Measurements from ENCODE around the gene FHAD1.

Gene FHAD1

DNA sequence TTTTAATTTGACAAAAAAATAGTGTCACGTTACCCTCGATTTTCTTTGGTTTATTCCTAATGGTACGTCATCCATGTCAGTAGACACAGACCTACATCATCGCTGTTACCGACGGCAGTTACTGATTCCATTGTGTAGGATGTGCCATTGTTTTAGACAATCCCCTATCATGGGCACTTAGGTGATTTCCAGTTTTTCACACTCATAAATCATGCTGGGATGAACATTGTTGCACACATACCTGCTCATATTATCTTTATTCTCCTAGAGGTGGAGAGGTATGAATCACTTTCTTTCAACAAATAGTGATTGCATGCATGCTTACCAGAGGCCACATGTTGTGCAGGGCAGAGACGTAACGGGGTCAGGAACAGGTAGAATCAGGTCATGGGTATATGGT lies 83.0 kb downstream of the FHAD1 start:
- no peak for ATAC-seq

DNA sequence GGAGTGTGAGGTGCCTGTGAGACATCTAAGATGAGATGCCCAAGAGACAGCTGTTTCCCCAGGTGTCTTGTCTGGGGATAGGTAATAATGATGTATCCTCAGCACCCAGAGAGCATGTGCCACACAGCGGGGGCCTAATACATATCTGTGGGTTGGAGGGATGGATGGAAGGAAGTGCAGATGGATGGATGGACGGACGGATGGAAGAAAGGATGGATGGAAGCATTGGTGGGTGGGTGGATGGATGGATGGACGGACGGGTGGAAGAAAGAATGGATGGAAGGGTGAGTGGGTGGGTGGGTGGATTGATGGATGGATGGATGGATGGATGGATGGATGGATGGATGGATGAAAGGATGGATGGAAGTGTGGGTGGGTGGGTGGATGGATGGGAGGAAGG lies 84.2 kb downstream of the FHAD1 start:
- ATAC-seq, result no peak

DNA sequence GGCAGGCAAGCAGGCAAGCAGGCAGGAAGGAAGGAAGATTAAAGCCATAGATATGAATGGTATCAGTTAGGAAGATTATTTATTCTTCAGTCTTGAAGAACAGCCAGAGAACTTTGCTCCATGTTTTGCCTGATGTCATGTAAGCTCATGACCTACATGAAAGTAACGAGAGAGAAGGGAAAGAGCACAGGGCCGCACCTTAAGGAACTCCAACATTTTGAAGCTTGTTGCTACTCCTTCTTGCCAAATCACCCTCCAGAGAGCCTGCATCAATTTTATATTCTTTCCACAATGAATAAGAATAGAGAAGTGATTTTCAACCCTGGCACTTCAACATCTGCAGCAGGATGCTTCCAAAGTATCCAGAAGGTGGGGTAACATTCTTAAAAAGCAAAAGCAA lies 84.7 kb downstream of the FHAD1 start:
- ATAC-seq, result no peak

DNA sequence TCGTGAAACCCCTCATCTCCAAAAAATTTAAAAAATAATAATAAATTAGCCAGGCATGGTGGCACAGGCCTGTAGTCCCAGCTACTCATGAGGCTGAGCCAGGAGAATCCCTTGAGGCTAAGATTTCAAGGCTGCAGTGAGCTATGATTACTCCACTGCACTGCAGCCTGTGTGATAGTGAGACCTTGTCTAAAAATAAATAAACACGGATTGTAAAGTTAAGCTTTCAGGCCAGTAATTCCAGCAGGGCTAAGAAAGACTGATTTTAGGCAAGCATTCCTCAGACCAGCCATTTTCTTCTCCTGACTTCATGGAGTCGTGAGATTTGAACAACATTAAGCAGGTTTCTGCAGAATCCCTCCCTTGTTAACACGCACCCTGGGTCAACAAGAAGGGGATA lies 85.5 kb downstream of the FHAD1 start:
- no peak for ATAC-seq

DNA sequence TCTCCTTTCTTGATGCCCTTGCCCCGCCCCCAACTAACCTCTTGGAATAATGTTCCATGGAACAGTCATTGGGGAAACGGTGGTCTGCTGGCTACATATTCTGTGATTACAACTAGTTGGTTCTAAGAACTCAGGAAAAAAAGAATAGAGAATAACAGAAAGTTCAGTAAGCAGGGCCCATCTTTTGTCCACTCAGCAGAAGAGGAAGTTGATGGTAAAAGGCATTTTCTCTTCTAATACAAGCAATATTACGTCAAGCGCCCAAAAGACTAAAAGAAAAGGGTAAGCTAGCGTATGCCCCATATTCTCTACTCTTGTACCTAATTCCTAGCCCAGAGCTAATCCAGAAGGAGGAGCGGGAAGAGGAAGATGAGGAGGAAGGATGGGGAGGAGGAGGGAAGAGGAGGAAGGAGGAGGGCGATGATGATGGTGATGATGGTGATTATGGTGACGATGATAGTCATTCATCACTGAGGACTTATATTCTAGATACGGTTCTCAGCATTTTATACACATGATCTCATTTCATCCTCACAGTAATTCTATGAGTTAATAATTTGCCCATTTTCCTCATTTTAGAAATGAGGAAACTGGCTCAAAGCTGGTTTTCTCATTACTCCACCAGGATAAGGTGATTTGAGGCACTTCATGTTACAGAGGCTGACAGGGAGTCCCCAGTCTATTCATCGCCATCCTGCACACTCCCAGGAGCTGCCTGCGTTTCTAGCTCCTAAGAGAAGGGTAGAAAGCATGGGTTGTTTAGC lies 86.1 kb downstream of the FHAD1 start:
- no peak for ATAC-seq

DNA sequence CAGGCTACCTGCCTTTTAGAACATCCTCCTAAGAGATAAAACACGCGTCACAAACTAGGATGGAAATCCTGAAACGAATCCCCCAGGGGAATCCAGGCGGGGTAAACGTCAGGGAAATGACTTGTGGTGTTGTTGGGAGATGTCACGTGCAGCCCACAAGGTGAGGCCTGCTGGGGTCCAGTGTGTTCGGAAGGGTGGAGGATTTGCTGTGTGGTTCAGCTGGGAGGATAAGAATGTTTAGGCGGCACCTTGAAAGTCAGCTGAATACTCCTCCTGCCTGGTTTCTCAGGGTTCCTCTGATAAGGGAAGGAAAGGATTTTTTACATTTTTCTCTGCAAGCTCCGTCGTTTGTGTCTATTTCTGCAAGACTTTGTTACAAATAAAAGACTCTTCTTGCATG lies 88.0 kb downstream of the FHAD1 start:
- ATAC-seq, result no peak

DNA sequence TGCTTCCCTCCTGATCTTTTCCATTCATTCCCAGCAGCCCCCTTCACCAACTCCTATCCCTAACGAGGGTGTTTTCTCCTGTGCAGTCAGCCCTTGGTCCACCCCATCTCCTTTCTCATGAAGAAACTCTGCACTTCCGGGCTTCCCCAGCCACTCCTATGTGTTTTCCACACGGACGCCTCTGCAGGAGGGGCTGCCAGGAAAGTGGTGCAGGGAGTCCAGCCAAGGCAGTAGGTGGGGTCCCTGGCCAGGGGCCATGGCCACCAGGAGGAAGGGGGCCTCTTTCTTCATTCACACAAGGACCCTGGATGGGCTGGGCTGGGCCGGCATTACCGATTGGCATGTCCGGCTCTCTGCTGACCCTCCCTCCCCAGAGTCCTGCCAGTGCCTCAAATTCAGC lies 89.8 kb downstream of the FHAD1 start:
- no peak for ATAC-seq

DNA sequence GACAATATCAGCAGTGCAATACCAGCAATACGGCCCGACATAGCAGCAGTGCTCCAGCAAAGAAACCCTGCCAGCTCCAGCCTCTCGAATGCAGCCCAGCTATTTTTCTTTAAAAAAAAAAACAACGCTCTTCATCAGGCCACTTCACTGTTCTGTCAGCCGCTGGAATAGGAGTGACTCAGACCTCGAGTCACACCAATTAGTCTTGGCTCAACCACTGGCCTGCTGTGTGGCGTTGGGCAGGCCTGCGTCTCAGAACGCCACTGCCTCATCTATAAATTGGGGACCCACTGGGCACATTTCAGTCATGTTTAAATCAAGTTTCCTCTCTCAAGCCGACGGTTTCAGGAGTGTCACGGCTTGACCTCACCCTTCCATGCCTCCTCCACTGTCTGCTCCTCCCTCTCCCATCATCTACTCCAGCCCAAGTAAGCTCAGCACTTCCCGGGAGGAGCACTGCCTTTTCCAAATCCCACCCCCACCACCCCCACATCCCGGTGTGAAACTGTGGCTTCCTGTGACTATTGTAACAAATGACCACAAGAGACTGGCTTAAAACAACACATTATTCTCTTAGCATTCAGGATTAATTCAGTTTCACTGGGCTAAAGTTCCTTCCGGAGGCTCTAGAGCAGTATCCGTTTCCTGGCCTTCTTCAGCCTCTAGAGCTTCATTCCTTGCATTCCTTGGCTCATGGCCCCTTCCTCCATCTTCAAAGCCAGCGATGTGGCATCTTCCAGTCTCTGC lies 90.8 kb downstream of the FHAD1 start:
- no peak for ATAC-seq

DNA sequence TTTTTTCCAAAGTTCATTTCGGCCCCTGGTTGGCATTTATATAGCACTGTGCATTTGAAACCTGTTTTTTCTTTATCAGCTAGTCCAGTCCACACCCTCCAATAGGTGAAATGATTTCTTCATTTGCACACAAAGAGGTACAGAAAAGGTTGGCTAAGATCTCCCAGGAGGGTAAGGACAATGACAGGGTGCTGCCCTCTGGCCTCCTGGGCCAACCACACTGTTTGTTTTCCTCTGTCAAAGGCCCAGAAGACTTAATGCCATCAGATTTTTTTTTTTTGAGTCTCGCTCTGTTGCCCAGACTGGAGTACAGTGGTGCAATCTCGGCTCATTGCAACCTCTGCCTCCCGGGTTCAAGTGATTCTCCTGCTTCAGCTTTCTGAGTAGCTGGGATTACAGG lies 92.5 kb downstream of the FHAD1 start:
- ATAC-seq, result no peak

DNA sequence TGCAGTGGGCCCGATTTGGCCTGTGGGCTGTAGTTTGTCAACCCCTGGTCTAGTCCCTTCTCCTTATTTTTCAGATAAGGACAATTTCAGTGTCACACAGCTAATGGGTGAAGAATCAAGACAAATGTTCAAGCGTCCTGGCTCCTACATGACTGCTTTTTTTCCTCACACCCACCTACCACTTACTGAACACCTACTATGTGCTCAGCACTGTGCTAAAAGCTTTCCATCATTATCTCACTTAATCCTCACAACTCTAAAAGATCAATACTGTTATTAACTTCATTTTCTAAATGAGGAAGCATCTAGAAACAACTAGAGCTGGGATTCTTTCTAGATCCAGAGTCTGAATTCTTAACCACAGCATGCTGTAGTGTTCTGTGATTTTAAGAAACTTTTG lies 94.2 kb downstream of the FHAD1 start:
- ATAC-seq, result no peak

DNA sequence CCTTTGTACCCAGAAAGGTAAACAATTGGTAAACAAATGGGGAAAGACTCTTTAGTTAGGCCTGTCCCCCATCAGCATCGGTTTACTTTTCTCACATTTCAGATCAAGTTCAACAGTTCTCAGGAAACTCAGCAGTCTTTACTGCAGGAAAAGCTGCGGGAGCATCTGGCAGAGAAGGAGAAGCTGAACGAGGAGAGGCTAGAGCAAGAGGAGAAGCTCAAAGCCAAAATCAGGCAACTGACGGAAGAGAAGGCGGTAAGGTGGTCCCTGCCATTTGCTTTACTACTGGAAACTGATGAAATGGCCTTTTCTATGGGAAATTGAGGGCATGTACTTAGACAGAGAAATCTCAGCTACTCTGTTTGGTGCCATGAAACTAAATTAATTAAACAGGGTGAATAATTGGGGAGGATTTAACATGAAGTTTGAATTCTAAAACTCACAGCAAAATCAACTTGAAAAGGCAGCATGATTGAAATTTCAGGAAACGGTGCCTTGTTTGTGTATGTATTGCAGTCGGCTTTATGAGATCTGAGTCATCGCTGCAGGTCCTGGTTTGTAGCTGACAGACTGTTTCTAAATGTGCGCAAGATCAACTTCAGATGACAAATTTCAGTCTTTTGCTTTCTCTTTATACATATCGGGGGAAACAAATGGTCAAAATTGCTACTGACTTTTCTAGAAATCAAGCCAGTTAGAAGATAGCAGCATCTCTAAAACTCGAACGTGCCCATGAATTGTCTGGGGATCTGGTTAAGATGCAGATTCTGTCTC lies 94.8 kb downstream of the FHAD1 start:
- peak; percentile 51 to 76 for ATAC-seq

DNA sequence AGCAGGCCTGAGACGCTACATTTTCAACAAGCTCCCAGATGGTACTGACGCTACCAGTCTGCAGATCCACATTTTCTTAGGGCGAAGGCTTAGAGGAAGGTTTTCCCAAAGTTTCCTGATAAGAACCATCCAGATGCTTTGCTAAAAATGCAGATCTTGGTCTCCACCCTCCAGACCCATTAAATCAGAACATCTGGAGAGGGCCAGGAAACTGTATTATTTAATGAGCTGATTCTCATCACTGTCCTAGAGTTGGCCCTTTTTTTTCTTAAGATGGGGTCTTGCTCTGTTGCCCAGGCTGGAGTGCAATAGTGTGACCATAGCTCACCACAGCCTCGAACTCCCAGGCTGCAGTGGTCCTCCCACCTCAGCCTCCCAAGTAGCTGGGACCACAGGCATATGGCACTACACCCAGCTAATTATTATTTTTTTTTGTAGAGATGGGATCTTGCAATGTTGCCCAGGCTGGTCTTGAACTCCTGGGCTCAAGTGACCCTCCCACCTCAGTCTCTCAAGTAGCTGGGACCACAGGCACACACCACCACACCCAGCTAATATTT lies 95.5 kb downstream of the FHAD1 start:
- no peak for ATAC-seq

DNA sequence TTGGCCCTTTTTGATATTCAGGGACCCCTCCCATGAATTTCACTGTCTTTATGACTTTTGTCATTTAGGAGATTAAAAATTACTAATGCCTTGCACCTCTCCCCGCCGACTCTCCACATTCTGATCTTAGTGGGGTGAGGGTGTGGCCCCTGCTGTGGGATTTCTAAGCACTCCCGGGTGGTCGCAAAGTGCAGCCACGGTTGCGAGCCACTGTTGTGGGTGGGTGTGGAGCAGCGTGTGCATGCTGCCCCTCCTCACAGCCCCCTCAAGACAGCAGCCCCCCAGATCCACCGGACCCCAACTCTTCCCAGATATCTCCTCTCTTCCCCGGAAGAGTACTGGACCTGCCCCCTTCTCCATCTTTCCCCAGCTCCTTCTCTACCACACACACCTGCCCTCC lies 96.1 kb downstream of the FHAD1 start:
- no peak for ATAC-seq

DNA sequence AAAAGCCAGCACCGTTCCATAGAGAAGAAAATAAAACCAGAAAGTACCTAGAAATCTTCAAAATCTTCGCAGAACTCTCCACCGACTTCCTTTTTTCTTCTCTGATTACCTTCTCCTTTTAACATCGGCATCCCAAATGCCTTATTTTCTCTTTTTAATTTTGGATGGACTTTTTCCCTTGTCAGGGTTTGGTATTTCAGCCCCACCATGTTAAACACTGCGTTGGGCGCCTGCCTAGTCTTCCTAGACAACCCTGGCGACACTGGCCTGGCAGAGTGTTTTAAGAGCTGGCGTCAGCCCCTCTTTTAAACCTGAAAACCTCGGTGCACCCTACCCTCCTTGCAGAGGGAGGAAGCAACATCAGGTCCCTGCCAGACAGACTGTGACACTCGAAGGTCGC lies 96.7 kb downstream of the FHAD1 start:
- no peak for ATAC-seq

DNA sequence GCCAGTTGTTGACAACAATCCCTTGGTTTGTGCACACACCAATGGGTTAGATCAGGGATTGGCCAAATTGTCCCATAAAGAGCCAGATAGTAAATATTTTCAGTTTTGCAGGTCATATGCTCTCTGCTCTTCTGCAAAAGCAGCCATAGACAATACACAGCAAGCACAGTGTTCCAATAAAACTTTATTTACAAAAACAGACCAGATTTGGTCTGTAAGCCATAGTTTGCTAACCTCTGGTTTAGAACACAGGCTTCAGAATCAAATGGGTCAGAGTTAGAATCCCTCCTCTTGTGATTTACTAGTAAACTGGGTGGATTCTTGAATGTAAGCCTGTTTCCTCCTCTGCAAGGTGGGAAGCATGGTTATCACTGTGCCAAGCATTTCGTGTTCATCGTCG lies 97.4 kb downstream of the FHAD1 start:
- ATAC-seq, result no peak

DNA sequence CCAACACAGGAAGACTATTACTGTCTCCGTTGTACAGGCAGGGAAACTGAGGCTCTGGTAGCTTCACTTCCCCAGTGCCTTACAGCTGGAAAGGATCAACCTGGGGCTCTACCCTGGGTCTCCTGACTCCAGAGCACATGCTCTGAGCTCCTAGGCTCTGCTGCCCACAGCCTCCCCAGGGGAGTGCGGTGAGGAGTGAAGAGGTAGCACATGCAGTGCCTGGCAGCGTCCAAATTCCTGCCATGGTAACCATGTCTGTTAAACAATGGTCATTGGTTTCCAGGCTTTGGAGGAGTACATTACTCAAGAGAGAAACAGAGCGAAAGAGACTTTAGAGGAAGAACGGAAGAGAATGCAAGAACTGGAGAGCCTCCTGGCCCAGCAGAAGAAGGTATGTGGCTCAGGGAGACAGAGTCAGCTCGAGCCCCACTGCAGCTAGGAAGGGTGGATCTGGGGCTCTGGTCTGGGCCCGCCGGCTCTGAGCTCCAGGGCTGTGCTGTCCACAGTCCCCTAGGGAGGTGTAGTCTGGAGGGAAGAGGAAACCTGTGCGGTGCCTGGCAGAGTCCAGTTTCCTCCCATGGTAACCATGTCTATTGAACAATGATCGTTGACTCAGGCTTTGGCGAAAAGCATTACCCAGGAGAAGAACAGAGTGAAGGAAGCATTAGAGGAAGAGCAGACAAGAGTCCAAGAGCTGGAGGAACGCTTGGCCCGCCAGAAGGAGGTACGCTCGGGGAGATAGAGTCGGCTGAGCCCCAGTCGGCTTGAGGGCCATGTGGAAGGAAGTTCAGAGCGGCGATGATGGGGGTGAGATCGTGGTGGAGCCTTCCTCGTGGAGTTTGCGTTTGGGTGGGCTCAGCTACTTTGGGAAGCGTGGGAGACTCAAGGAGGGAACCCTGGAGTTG lies 98.0 kb downstream of the FHAD1 start:
- ATAC-seq, result no peak

DNA sequence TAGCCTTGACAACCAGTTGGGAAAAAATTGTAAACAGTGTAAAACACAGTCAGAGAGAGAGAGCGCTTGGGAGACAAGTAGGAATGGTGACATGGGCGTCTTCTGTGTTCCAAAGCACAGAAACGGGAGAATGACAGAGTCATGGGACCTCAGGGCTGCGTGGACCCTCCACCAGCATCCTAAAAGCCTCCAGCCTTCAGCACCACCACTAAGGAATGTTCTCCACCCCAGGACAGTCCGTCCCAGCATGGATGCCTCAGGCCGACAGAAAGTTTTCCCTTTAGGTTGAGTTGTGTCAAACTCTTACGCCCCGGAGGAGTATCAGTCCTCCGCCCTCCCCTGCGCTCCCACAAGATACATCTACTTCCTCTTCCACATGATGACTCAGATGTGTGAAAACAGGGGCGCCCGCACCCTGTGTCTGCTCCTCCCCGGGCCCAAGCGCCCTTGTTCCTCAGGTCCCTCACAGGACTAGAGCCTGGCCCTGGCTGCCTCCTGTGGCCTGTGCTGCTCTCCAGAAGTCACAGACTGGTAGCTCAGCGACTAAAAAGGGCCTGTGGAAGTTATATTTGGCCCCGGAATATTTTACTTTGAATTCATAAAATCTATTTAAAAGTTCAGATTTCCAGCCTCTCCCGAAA lies 98.8 kb downstream of the FHAD1 start:
- ATAC-seq, result peak; percentile 73 to 82

DNA sequence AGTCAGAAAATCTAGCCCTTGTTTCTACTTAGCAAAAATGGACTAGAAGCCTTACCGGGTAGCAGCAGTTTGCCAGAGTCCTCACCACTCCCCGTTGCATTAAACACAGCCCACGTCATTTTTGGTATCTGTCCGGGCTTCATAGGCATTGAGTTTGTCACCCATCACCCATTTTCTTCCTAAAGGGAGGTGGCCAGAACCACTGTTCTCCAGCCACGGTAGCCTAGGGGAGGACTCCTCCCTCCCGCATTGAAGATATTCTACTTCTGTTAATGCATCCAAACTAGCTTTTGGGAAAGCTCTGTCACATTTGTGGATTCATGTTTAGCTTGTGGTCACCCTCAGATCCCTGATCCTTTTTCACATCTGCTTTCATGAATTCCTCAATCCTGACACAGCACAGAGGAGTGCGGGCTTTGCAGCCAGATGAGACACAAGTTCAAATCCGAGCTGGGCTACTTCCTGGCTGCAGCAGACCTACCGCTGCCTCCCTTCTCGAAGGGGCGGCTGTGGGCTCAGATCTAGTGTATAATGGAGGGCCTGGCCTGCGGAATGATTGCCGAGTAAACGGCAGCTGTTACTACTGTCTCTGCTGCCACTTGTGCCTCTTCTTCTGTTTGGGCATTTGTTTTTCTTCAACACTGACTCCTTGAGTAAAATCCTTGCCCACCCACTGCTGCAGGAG lies 99.5 kb downstream of the FHAD1 start:
- no peak for ATAC-seq

DNA sequence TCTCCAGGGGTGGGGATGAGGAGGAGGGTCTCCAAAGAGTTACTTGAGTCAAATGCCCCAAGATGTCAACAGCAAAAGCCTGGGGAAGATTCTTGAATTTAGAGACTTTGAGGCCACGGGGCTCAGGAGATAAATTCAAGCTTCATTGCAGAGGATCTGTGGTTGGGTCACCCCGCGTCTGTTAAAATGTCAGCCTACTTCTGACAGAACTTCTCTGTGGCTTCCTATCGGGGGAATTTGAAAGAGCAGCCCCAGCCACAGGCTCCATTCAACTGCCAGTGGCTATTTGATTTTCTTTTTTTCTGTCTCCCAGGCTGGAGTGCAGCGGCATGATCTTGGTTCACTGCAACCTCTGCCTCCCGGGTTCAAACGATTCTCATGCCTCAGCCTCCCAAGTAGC lies 100.2 kb downstream of the FHAD1 start:
- no peak for ATAC-seq

DNA sequence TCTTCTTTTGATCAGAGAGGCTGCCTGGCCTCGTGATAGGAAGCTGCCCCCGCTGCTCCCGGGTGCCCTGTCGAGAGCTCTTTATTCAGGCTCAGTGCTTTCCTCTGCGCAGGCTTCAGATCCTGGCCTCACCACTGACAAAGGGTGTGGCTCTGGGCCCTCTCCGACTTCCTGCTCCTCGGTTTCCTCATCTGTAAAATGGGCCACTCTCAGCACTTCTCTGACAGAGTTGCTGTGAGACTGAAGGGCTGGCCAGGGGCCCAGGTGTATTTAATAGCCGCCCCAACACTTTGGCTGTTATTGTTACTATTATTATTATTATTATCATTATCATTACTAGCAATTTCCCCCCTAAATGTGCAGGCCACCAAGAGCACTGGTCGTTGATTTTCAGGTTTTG lies 101.6 kb downstream of the FHAD1 start:
- ATAC-seq, result no peak

DNA sequence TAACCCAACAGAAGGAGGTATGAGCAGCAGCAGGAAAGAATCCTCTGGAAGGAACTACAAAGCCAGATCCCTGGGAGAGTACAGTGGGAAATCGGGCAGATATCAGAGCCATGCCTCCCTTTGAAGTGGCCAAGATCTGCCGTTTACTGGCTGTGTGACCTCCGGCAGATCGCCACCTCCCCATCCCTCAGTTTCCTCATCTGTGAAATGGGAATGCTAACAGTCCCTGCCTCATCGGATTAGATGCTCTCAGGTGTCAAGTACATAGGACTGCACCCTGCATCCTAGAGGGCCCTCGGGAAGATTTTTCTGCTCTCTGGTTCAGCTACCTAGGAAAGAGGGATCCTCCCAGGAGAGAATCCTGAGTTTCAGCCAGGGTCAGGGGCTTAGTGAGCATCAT lies 102.1 kb downstream of the FHAD1 start:
- no peak for ATAC-seq

Measured in activated CD4-positive, CD25-positive, alpha-beta regulatory T cell treated with anti-CD3 and anti-CD28 coated beads, Interleukin-2, amount 50 U/mL, for 24 hours (primary cell).